HG03520 (cell line): ENCODE data around the gene AKAP13.

Experiments
- ATAC-seq: cut with Tn5 transposase; IDR thresholded peaks from one replicate; pipeline ENCODE4 v1.9.1; 2021; ENCODE audit warnings: mild to moderate bottlenecking, moderate library complexity; ENCODE audit not compliant: unreplicated experiment

The AKAP13 gene

DNA sequence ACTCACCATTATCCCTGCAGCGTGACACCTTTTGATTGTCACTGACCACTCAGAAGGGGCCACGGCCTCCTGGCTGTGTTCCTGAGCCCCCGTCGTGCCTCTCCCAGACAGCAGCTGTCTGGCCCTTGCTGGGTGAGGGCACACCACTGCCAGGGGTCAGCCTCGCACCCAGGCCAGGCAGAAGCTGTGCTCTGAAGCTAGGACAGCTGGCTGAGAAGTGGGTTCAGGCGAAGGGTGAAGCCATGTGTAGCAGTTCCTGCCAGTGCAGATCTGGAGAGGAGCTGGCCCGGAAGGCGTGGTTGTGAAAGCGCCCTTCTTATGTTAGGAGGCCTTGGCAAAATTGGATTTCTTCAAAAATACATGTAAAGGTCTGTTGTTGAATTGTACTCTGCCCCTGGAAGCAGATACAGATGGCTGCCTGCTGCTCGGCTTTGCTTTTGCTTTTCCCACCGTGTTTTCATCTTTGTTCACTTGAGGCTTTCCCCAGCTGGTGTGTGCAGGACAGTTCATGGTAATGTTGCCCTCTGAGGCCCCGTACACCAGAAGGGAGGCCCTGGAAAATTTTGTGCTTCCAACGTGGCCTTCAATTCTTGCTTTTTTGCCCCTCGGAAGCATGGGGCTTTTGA is 365.2 kb downstream of the AKAP13 start:
- ATAC-seq = no peak

DNA sequence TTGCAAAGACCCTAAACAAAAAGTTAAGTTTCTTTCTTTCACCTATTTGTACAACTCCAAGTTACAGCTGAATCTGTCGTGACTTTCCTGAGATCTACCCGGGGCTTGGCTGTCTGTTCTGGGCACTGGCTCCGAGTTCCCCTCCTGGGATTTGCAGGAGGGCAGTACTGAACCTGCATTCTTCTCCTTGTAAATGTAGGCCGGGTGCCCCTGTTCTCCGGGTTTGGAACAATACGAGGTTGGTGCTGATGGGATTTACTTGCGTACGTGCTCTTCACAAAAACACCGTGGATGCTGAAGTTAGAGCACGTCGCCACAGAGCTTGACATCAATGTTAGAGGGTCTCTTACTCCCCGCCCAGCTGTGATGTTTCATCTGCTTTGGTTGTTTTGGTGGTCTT is 366.2 kb downstream of the AKAP13 start:
- ATAC-seq = no peak

DNA sequence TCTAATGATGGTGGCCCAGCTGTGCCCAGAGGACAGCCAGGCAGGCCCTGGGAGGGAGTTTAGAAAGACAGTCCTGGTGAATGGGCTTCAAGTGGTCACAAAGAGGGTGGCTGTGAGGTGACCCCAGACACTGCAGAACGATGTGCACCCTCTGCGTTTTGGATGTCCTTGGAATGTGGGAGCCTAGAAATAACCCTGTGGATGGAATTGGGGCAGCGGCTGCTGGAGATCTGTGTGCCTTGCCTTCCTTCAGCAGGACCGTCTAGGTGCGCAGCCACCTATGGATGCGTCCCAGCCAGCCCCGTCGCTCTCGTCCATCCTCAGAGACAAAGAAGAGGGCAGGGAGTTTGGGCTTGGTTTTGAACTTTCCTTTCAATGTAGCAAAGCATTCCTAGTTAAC is 367.8 kb downstream of the AKAP13 start:
- no peak for ATAC-seq

DNA sequence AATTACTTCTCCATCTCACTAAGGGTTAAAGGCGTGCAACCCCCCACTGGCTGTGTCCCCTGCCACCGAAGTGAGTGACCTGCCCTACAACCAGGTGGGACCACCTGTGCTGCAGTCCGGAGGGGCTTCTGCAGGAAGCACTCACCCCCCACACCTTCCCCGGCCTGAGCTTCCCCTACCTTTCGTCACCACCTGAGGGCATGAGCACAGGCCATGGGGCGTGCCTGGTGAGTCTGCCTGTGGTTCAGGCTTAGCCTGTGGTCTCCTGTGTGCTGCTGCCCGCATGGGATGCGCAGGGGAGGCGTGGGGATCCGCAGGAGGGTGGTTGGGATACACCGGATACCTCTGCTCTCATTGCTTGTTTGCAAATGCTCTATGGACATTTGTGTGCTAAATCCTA is 368.3 kb downstream of the AKAP13 start:
- no peak for ATAC-seq

DNA sequence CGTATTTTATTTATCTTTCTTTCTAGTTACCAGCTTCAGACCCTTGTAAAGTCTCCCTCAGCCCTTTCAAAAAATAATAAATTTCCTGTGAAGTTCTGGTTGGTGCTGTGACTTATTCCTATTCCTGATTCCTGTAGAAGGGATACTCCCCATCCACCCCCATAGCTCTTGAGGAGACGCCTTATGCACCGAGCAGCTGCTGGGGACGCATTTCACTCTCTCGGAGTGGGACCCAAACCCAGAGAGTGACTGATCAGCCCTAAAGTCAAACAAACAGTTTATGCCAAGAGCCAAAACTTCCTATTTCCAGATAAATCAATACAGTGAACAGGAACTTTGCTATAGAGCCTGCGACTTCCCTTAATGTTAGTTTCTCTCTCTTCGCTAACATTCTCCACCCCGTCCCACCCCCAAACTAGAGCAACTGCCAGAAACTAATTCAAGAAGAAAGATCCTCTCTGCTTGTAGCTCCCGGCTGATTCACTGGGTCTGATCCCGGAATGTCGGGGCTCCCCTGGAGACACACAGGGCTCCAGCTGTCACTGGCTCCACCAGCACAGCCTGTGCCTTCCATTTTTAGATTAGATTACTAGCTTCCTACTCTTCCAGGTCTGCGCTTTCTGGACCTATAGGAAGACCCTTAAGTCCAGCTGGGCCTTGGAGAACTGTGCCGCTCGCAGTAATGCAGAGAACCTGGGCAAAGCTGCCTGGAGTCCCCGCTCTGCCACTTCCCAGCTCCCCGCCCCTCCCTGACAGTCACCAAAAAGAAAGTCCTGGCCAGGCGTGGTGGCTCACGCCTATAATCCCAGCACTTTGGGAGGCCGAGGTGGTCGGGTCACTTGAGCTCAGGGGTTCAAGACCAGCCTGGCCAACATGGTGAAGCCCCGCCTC is 369.1 kb downstream of the AKAP13 start:
- no peak for ATAC-seq

DNA sequence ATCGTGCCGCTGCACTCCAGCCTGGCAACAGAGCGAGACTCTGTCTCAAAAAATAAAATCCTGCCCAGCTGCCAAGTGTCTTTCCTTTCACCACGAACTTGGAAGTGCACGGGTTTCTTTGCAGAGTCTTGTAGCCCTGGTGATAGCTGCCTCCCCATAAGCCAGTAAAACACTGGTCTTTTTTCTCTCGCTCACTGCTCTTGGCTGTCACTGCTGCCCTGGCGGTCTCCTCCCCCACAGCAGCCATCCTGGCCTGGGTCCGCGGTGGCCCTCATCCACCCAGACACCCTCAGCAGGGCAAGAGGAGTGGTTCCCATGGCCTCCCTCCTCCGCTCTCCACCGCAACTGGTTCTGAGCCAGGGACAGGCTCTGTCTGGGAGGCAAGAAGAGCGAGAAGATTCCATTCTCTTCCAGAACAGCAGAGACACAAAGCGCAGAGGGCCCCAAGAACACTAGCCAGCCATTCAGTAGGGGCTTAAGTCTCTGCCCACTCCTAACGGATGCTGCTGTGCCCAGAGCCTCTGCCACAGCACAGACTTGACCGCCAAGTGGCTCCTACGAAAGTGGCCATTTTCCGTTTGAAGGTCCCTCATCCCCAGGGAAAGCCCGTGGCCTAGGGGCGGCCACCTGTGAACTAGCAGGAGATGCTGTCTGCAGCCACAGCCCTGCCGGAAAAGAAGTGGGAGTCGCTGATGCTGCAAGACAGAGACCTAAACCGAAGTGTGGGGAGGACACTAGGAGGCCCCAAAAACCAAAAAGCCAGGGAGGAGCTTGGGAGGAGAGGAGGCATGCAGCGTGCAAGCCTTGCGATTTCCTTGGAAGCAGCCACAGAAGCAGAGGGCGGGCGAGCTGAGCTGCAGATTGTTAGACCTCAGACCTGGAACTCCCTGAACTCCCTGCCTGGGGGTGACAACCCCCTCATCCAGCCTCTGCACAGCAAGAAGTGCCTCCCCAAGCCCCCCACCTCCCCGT is 370.2 kb downstream of the AKAP13 start:
- no peak for ATAC-seq

DNA sequence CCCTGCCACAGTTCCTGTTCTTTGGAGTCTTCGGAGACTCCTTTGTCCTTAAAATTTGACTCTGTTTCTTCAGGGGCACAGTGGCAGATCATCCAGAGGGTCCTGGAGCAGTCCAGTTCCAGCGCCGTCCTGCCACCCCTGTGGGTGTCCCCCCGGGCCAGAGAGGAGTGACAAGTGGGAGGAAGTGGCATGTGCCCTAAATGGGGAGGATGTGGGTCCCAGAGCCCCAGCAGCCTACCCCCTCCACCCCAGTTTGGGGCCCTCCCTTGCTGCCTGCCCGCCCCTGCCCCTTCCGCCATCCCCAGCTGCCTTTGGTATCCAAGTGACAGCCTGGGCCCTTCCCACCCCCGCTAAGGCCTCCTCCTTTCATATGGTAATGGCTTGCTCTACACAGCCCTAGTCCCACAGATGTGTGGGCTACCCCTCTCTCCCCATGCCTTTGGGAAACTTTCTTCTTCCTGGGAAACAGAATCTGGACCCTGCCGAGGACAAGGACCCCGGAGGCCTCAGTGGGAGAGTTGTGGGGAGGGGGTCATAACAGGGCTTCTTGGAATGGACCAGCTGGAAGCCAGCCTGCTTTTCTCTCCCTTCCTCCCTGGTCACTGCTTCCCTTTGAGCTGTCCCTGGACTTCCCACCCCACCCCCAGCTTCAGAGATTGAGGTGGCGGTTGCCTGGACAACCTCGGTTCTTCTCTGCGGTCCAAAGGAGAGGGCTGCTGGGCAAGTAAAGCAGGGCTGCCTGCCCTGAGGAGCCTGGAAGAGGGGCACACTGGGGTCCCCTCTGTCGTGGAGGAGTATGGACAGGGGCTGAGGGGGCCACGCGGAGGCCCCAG is 371.1 kb downstream of the AKAP13 start:
- no peak for ATAC-seq

DNA sequence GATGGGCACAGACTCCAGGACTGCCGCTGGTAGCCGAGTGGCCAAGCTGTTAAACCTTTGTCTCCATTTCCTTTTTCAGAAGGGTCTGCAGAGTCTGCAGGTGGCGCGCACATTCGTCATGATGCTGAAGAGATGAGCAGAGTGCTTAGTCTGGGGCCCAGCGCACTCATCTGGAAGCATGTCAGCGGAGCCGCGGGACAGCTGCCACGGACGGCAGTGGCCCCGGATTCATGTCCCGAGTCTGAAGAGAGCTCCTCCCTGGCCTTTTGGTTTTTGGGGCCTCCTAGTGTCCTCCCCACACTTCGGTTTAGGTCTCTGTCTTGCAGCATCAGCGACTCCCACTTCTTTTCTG is 371.7 kb downstream of the AKAP13 start:
- no peak for ATAC-seq

DNA sequence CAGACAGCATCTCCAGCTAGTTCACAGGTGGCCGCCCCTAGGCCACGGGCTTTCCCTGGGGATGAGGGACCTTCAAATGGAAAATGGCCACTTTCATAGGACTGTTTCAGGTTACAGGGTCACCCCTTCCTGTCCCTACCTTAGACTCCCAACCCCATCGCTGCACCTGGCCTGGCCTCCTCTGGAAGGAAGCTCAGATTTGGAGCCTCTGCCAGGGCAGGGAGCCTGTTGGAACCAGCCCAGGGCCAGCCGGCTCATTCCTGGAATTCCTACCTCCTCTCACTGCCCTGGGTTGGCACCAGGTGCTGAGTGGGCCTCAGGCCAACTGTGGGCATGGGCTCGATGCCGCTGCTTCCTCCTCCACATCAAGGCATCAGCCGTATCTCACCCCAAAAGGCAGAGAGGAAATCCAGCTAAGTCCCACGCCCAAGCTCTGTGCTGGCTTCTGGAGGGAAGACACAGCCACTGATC is 372.1 kb downstream of the AKAP13 start:
- no peak for ATAC-seq

DNA sequence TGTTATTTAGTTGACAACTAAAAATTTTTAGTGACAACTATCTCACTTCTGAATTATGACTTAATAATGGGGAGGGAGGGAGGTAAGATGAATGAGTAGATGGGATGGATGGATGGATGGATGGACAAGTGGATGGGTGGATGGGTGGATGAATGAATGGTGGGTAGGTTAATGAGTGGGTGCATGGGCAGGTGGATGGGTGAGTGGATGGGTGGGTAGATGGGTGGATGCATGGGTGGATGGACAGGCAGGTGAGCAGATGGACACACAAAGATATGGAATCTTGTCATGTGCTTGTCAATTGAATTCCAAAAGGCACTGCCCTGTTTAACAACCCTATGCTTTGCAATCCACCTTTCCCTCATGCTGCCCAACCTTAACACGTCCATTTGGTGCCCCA is 372.9 kb downstream of the AKAP13 start:
- ATAC-seq = no peak

DNA sequence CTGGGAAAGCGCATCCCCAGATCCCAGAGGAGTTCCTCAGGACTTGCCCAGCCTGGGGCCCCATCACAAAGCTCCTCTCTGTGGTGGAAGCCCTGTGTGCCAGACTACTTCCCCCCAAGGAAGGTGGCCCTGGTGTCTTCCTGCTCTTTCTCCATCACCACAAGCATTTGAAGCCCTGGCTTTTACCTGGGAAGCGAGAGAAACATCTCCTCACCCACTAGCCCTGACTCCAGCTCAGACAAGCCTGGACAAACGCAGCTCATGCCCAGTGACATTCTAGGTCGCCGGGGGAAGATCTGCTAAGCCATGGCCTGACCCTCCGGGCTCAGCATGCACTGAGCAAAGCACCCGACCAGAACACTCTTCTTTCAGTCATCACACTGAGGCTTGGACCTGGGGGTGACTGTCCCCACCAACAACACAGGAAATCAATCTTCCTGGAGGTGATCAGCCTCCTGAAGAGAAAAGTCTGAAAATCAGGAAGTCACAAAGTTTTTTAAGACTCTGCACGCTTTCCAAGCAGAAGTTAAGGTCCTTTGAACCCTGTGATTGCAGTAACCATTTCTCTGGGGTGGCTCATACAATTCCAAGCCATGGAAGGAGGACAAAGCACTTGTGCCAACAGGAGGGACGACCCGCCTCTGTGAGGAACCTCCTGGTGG is 373.5 kb downstream of the AKAP13 start:
- no peak for ATAC-seq

DNA sequence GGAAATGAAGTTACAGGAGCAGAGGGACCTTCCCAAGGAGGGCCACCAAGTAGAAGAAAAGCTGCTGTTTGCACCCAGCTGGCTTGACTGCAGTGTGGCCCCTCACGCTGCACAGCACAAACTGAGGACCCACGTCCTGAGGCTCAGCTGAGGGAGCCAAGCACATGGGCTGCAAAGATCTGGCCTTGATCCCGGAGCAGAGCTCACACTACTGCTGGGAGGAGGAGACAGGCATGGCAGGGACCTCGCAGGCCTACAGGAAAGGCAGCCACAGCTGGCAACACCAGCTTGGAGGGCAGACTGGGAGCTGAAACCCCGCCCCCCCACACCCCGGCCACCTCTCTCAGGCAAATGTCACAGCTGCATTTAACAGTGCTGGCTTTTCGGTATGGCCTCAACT is 374.6 kb downstream of the AKAP13 start:
- ATAC-seq = no peak

DNA sequence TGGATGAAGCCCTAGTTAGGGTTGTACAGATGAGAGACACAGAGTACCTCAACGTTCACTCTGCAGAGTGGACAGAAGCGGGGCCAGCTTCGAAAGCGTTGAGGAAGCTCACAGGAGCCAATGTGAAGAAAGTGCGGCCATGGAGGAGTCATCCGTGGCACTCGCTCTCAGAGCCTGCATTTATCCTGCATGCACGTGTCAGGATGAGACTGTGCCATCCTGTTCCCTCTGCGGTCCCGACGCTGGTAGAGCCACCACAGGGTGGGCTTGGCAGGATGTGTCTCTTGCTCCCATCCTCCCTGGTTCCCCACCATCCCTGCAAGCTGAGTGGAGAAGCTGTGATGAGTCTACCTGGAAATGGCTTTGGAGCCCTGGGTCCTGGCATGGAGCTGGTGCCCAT is 375.1 kb downstream of the AKAP13 start:
- ATAC-seq = no peak

DNA sequence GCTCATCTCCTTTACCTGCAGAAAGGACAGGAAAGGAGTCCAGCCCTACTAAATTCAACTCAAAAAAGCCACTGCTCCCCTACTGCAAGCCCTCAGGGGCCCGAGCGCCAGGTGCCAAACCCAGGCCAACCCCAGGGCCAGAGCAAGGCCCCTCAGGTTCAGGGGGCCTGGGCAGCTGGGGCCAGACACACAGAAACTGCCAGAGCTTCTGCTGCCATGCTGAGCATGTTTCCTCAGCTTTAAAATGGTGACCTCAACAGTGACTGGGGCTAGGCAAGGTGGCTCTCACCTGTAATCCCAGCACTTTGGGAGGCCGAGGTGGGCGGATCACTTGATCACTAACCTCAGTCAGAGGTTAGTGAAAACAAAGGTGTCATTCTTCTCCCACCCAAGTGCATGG is 375.5 kb downstream of the AKAP13 start:
- no peak for ATAC-seq

DNA sequence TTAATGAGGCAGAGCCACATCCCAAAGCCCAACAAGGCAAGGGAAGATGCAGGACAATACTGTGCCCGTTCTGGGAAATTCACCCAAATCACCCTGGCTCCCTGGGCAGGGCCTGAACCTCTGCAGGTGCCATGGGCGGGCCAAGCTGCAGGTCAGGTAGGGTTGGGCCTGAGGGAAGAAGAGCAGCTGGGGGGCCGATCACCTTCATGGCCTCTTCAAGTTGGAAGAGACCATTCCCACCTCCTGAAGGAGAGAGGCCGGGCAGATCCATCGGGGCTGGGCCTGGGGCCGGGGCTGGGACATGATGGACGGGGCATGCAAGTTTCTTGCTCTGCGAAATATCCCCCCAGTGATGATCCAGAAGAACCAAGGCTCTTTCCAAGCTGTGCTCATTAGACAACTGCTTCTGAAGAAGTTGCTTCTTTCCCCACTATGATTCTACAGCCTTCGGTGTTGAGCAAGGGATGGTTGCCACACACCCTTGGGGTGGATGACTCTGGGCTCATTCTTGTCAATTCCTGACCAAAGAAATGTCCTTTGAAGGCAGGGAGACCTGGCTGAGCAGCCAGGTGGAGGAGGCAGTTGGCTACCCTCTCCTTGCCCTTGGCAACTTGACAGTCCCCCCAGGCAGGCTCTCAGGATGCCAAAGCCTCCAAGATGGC is 376.1 kb downstream of the AKAP13 start:
- ATAC-seq = no peak

DNA sequence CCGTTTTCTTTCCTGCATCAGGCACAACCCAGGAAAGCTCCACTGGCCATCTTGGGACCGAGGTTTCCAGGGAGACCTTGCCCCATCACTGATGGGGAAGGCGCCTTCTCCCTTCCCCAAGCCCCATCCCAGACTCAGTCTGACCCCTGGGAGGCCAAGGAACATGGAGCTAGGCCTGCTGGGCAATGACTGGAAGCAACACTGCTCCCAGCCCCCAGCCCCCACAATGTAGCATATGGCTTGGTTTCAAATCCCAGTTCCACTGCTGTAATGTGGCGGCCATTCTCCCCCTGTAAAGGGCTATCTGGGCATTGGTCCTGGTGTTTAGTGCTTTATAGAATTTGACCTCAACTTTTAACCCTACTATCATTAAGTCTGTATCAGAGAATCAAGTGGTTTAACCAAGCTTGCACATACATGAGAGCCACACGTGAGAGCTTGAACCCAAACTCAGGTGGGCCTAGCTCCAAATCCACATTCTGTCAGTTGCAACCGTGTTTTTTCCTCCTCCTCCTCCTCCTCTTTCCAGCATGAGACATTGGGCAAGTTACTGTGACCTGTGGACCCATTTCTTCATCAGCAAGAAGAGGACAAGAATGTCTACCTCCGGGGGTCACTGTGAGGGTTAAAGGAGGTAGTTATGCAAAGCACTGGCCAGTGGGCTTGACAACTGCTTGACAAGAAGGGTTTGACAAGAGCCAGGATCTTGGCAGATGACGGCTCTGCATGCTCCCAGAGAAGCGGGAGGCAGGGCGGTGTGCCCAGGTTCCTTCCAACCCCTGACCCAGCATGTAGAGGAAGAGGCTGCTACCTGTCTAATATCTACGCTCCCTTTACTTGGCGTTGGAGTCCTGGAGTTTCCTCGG is 376.9 kb downstream of the AKAP13 start:
- no peak for ATAC-seq

DNA sequence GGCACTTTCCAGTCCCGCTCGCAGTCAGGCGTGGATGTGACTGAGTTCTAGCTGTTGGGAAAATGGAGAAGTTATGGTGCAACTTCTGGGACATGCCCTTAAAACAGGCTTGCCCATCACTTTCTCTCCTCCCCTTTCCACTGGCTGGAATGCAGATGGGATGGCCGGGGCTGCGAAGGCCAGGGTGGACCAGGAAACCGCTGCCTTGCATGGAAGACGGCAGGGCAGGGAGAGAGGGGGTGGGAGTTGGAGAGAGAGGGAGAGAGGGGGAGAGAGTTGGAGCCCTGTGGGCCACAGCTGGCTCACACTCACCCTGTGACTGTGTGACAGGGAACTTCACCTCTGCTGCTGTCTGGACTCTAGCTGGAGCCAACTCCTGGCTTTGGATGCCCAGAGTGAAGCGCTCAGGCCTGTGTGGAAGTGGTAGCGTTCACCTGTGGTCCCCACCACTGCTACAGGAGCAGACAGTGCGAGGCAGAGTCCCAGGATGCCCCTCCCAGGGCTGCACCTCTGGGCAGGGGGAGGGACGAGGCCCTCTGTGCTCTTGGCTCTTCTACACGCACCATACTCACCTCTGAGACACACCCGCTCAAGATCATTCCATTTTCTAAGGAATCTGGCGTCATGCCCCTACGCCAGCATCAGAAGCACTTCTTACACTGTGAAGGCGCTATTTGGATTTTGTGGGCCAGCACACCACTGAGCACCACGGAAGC is 377.7 kb downstream of the AKAP13 start:
- no peak for ATAC-seq

DNA sequence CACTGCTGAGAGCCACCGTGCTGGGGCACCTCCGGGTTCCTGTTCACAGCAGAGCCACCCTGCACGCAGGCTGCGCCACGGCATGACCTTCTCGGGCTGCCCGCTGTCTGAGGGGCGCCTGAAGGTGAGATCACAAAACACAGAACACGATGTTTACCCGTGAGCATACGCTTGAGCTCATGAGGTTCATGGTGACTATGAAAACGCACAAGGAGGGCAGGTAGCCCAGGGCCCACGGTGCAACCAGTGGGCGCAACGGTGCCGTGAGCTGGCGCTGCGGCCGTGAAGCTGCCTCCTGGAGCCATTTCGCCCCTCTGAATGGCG is 378.2 kb downstream of the AKAP13 start:
- no peak for ATAC-seq
